HCT116 (cell line): ENCODE data around the gene SERPINI1. TPM values are rescaled to one million over a fixed set of nuclear protein-coding genes. Genes with fewer than 3 reads are reported as not detected.

Experiments
- ATAC-seq: fragments of 200-7000 bp; cut with Tn5 transposase; 2 replicates; pipeline ENCODE4 v1.9.1; 2020; ENCODE audit warnings: mild to moderate bottlenecking, moderate library complexity
- BruUV-seq: library from RNA; stranded (reverse); fragments of 400-500 nt; replicated peaks from 2 replicates; lab custom pipeline; 2021; lab: Mats Ljungman, UMichigan
- CTCF ChIA-PET: fragments of 300-600 bp; sonication (Branson Sonifier 250); formaldehyde crosslinking; loops from one replicate; lab custom pipeline; 2021; ENCODE audit warnings: antibody characterized with exemption; lab: Charles Lee
- POLR2A ChIA-PET: fragments of 300-600, 350-600 bp; sonication (Branson Sonifier 250); formaldehyde crosslinking; loops from one replicate; lab custom pipeline; 2021; ENCODE audit warnings: antibody characterized with exemption; lab: Charles Lee
- RAD21 ChIA-PET, 2 experiments: fragments of 300-600 bp; sonication (Branson Sonifier 250); formaldehyde crosslinking; loops; one replicate each; lab custom pipeline; 2023; ENCODE audit warnings: low total read pairs in 2 of 2; ENCODE audit not compliant: uncharacterized antibody in 2 of 2, unreplicated experiment in 2 of 2, low non-redundant PET in 1 of 2; lab: Charles Lee
- DNase-seq: peaks from one replicate; pipeline ENCODE4 v3.0.0-alpha.2; 2010; ENCODE audit warnings: low read depth, low spot score
- H2AFZ ChIP-seq: fragments of 200-600 bp; shearing (Covaris generic), sonication (generic); 2 replicates; pipeline ENCODE4 v1.6.1; 2017; ENCODE audit warnings: low read depth, mixed run types, mixed read lengths, antibody characterized with exemption, low read length; ENCODE audit not compliant: poor library complexity, severe bottlenecking
- H3K27ac ChIP-seq: 2 replicates; pipeline ENCODE4 v1.5.1; 2012; ENCODE audit warnings: low read depth, low read length
- H3K27me3 ChIP-seq: fragments of 200-600 bp; sonication (generic); 2 replicates; pipeline ENCODE4 v1.6.1; 2016; ENCODE audit warnings: mixed run types, low read length, mixed read lengths; ENCODE audit not compliant: insufficient read depth
- H3K36me3 ChIP-seq, 2 experiments: fragments of 200-500 bp in 1 of 2; fragments of 200-600 bp in 1 of 2; sonication (Bioruptor generic) in 1 of 2; sonication (generic) in 1 of 2; 2 replicates each; pipeline versions ENCODE4 v1.5.1 to v1.6.1; 2014 to 2016; ENCODE audit warnings: low read length in 2 of 2, inconsistent platforms in 1 of 2, mixed read lengths in 1 of 2, mixed run types in 1 of 2; ENCODE audit not compliant: insufficient read depth in 2 of 2, control insufficient read depth in 1 of 2
- H3K4me1 ChIP-seq, 2 experiments: fragments of 200-600 bp in 1 of 2; sonication (generic) in 1 of 2; 2 replicates each; pipeline versions ENCODE4 v1.5.1 to v1.6.1; 2012 to 2017; ENCODE audit warnings: low read length in 2 of 2, inconsistent platforms in 1 of 2, mild to moderate bottlenecking in 1 of 2, mixed read lengths in 1 of 2, mixed run types in 1 of 2, moderate library complexity in 1 of 2; ENCODE audit not compliant: insufficient read depth in 2 of 2, control insufficient read depth in 1 of 2
- H3K4me2 ChIP-seq: fragments of 200-600 bp; sonication (generic); 2 replicates; pipeline ENCODE4 v1.6.1; 2017; ENCODE audit warnings: mixed run types, low read length, mixed read lengths
- H3K4me3 ChIP-seq, 2 experiments: fragments of 200-600 bp in 1 of 2; sonication (generic) in 1 of 2; replicated peaks in 1 of 2; 2 replicates each; pipeline ENCODE4 v1.5.1; 2011 to 2016; ENCODE audit warnings: low read length in 2 of 2, control low read depth in 1 of 2, low read depth in 1 of 2, mild to moderate bottlenecking in 1 of 2, mixed read lengths in 1 of 2, mixed run types in 1 of 2
- H3K79me2 ChIP-seq: fragments of 200-600 bp; sonication (generic); 2 replicates; pipeline ENCODE4 v1.6.1; 2017; ENCODE audit warnings: mild to moderate bottlenecking, mixed run types, low read length, moderate library complexity, mixed read lengths; ENCODE audit not compliant: insufficient read depth
- H3K9ac ChIP-seq: fragments of 200-600 bp; sonication (generic); 2 replicates; pipeline ENCODE4 v1.6.1; 2016; ENCODE audit warnings: low read length, mixed read lengths
- H3K9me2 ChIP-seq: fragments of 200-600 bp; sonication (generic), shearing (Covaris generic); 2 replicates; pipeline ENCODE4 v1.6.1; 2017; ENCODE audit warnings: mixed run types, mild to moderate bottlenecking, moderate library complexity; ENCODE audit not compliant: insufficient read depth
- H3K9me3 ChIP-seq, 2 experiments: fragments of 200-500 bp in 1 of 2; fragments of 200-600 bp in 1 of 2; sonication (Bioruptor generic) in 1 of 2; sonication (generic) in 1 of 2; 2 replicates each; pipeline ENCODE4 v1.6.1; 2014 to 2017; ENCODE audit warnings: low read length in 2 of 2, mixed read lengths in 2 of 2, inconsistent platforms in 1 of 2, low read depth in 1 of 2, mild to moderate bottlenecking in 1 of 2, mixed run types in 1 of 2, moderate library complexity in 1 of 2; ENCODE audit not compliant: control insufficient read depth in 1 of 2, insufficient read depth in 1 of 2
- H4K20me1 ChIP-seq: fragments of 200-600 bp; sonication (generic), shearing (Covaris generic); 2 replicates; pipeline ENCODE4 v1.6.1; 2017; ENCODE audit warnings: mixed run types, mild to moderate bottlenecking, moderate library complexity; ENCODE audit not compliant: insufficient read depth
- POLR2AphosphoS5 ChIP-seq: IDR thresholded peaks from 2 replicates; pipeline ENCODE4 v1.6.1; 2011; ENCODE audit warnings: mild to moderate bottlenecking, low read depth, low read length, moderate library complexity
- intact Hi-C: fragments of 100-400 bp; cut with micrococcal nuclease; formaldehyde crosslinking; loops from 2 replicates; pipeline ENCODE4 v1.10.0; 2022
- total RNA-seq: library from RNA; stranded (reverse); gene quantifications from one replicate; pipeline ENCODE4 v1.2.1, GENCODE V29; 2021; ENCODE audit not compliant: unreplicated experiment
- TF ChIP-seq, protein P1 (sequence below): IDR thresholded peaks from 2 replicates; pipeline ENCODE4 v1.6.1; 2011; ENCODE audit warnings: mild to moderate bottlenecking, low read length, moderate library complexity; ENCODE audit not compliant: insufficient replicate concordance; ENCODE audit errors: extremely low read depth

SERPINI1 gene
- total RNA-seq, 1 experiment from 2014 or later, result 6.5 TPM

GRCh38 chr3:167711439-167711838, 24.1 kb upstream of the SERPINI1 start:
- intact Hi-C loops, result no loop called here
- BruUV-seq, result no TSS peak
- TF ChIP-seq, protein P1, sequence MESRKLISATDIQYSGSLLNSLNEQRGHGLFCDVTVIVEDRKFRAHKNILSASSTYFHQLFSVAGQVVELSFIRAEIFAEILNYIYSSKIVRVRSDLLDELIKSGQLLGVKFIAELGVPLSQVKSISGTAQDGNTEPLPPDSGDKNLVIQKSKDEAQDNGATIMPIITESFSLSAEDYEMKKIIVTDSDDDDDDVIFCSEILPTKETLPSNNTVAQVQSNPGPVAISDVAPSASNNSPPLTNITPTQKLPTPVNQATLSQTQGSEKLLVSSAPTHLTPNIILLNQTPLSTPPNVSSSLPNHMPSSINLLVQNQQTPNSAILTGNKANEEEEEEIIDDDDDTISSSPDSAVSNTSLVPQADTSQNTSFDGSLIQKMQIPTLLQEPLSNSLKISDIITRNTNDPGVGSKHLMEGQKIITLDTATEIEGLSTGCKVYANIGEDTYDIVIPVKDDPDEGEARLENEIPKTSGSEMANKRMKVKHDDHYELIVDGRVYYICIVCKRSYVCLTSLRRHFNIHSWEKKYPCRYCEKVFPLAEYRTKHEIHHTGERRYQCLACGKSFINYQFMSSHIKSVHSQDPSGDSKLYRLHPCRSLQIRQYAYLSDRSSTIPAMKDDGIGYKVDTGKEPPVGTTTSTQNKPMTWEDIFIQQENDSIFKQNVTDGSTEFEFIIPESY, result no peak
- Histone ChIP-seq H3K36me3 (no peaks in the 10 kb centered on the region), H3K4me1 (no peaks in the 10 kb centered on the region), H3K9ac (no peak overlapping the region), H3K4me3 (no peak overlapping the region), H2AFZ (no peak overlapping the region), H3K79me2 (peaks cover 81% of the 10 kb centered on the region), H3K4me2 (no peak overlapping the region), H4K20me1 (peaks cover 14% of the 10 kb centered on the region; the same call in 1 of the 2 replicates), H3K9me2 (no peaks in the 10 kb centered on the region), H3K27ac (no peak overlapping the region), H3K27me3 (no peaks in the 10 kb centered on the region), H3K9me3 (no peaks in the 10 kb centered on the region)
- ChIA-PET RAD21 (no interaction called here), POLR2A (no interaction called here), CTCF (no interaction called here)
- DNase-seq (no peak), ATAC-seq (no peak)

- no peak for TF ChIP-seq POLR2AphosphoS5
- H3K9ac ChIP-seq, result no peak overlapping the region
- no TSS peak for BruUV-seq
- ChIA-PET POLR2A (no interaction called here), RAD21 (no interaction called here), CTCF (no interaction called here)
- H3K4me1 ChIP-seq, result no peaks in the 10 kb centered on the region
- H4K20me1 ChIP-seq, result peaks cover 14% of the 10 kb centered on the region; the same call in 1 of the 2 replicates
- no peak overlapping the region for H3K4me2 ChIP-seq
- no peaks in the 10 kb centered on the region for H3K36me3 ChIP-seq
- no peaks in the 10 kb centered on the region for H3K9me2 ChIP-seq
- intact Hi-C loops, result no loop called here
- DNase-seq, result no peak
- no peak for ATAC-seq
- H3K27ac ChIP-seq, result no peak overlapping the region
- no peaks in the 10 kb centered on the region for H3K27me3 ChIP-seq
- no peak overlapping the region for H2AFZ ChIP-seq
- no peak overlapping the region for H3K4me3 ChIP-seq
- H3K9me3 ChIP-seq, result no peaks in the 10 kb centered on the region
- peaks cover 83% of the 10 kb centered on the region for H3K79me2 ChIP-seq
Observed at GRCh38 chr3:167712445-167712844, 23.1 kb upstream of the SERPINI1 start.
